Neural cell (in vitro differentiated cells): ENCODE data around the gene LSM3.

Source experiments
- CTCF ChIP-seq: fragments of 450-650 bp; IDR thresholded peaks from 2 replicates; pipeline ENCODE4 v1.5.1; 2014; ENCODE audit warnings: antibody characterized with exemption, mild to moderate bottlenecking, moderate library complexity; ENCODE audit not compliant: poor library complexity, severe bottlenecking
- EP300 ChIP-seq: fragments of 450-650 bp; conservative IDR thresholded peaks from 2 replicates; pipeline ENCODE4 v1.6.1; 2014; ENCODE audit warnings: antibody characterized with exemption, mild to moderate bottlenecking, moderate library complexity; ENCODE audit not compliant: poor library complexity, severe bottlenecking
- EZH2 ChIP-seq: fragments of 200-600, 300-800 bp; shearing (Covaris generic), sonication (generic); IDR thresholded peaks from 2 replicates; pipeline ENCODE4 v1.6.1; 2014; ENCODE audit warnings: antibody characterized with exemption, low read length, borderline replicate concordance, mild to moderate bottlenecking; ENCODE audit not compliant: insufficient read depth, poor library complexity, severe bottlenecking
- MXI1 ChIP-seq: fragments of 450-650 bp; conservative IDR thresholded peaks from 2 replicates; pipeline ENCODE4 v1.6.1; 2014; ENCODE audit warnings: antibody characterized with exemption, mild to moderate bottlenecking; ENCODE audit not compliant: poor library complexity, severe bottlenecking
- POLR2AphosphoS5 ChIP-seq: IDR thresholded peaks from 2 replicates; pipeline ENCODE4 v1.6.1; 2012
- SMC3 ChIP-seq: fragments of 450-650 bp; conservative IDR thresholded peaks from 2 replicates; pipeline ENCODE4 v1.6.1; 2014; ENCODE audit warnings: antibody characterized with exemption, mild to moderate bottlenecking, moderate library complexity; ENCODE audit not compliant: poor library complexity
- TAF1 ChIP-seq: IDR thresholded peaks from 2 replicates; pipeline ENCODE4 v1.6.1; 2012; ENCODE audit warnings: low read depth

DNA sequence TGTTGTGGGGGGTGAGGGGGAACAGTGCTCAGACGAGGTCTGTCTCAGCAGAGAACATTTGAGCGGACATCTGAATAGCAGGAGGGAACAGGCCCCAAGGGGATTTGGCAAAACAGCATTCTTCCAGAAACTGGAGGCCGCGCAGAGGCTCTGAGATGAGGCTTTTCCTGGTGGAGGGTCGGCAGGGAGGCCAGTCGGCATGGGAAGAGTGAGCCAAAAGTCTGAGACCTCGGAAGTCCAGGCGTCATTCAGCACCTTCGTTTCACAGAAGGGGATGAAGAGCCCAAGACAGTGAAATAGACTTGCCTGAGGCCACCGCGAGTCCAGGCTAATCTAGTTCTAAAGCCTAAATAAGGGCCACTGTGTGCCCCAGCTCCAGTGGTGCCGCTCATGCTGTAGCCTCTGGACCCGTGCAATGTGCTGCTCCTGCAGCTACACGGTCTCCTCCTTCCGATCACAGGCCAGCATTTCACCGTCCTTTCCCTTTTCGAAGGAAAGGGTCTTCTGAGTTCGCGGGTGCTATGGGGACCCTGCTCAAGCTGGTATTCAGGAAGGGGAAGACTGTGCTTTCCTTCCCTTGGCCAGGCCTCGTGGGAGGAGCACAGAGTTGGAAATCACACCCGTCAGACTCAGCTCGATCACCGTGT lies 24.4 kb downstream of the LSM3 start:
- no peak for TF ChIP-seq POLR2AphosphoS5
- no peak for TF ChIP-seq MXI1
- TF ChIP-seq CTCF: no peak
- no peak for TF ChIP-seq TAF1
- TF ChIP-seq SMC3: no peak
- no peak for TF ChIP-seq EZH2
- TF ChIP-seq EP300: no peak
